SK-N-SH (cell line): ENCODE results near the gene BTBD16. TPM values are rescaled to one million over a fixed set of nuclear protein-coding genes. Genes with fewer than 3 reads are reported as not detected.

Source experiments
- CTCF ChIA-PET: fragments of 300-600, 350-600 bp; formaldehyde crosslinking; extraction: SDS; loops from one replicate; lab custom pipeline; 2021; lab: Yijun Ruan, JAX
- POLR2A ChIA-PET: fragments of 350-600 bp; sonication (Branson Sonifier 250); formaldehyde crosslinking; extraction: SDS; loops from one replicate; lab custom pipeline; 2020; ENCODE audit warnings: antibody characterized with exemption, inconsistent platforms; lab: Yijun Ruan, JAX
- DNase-seq: peaks from one replicate; pipeline ENCODE4 v3.0.0; 2012
- H2AFZ ChIP-seq: fragments of 200-600 bp; sonication (generic); 2 replicates; pipeline ENCODE4 v1.8.1; 2016; ENCODE audit warnings: antibody characterized with exemption, mild to moderate bottlenecking, low read depth
- H3F3A ChIP-seq: fragments of 200-600 bp; sonication (generic); replicated peaks from 2 replicates; pipeline ENCODE3; 2016; ENCODE audit warnings: antibody characterized with exemption, mild to moderate bottlenecking; ENCODE audit not compliant: insufficient read depth
- H3K27ac ChIP-seq, 2 experiments: fragments of 200-500 bp in 1 of 2; fragments of 200-600 bp in 1 of 2; sonication (Bioruptor generic) in 1 of 2; sonication (generic), shearing (Covaris generic) in 1 of 2; 2 replicates each; pipeline versions ENCODE4 v1.5.1 to v1.6.1; 2014 to 2016; ENCODE audit warnings: low read depth in 2 of 2, inconsistent platforms in 1 of 2, low read length in 1 of 2, mild to moderate bottlenecking in 1 of 2, mixed read lengths in 1 of 2
- H3K27me3 ChIP-seq: fragments of 200-600 bp; sonication (generic), shearing (Covaris generic); 2 replicates; pipeline ENCODE4 v1.6.1; 2016; ENCODE audit warnings: mixed run types; ENCODE audit not compliant: insufficient read depth
- H3K36me3 ChIP-seq, 2 experiments: fragments of 200-500 bp in 1 of 2; fragments of 200-600 bp in 1 of 2; sonication (Bioruptor generic) in 1 of 2; sonication (generic) in 1 of 2; replicated peaks in 1 of 2; 2 replicates each; pipeline versions ENCODE3 to v1.5.1; 2014 to 2016; ENCODE audit warnings: low read length in 1 of 2, mild to moderate bottlenecking in 1 of 2; ENCODE audit not compliant: insufficient read depth in 2 of 2, control insufficient read depth in 1 of 2
- H3K4me1 ChIP-seq, 2 experiments: fragments of 200-500 bp in 1 of 2; fragments of 200-600 bp in 1 of 2; sonication (Bioruptor generic) in 1 of 2; sonication (generic), shearing (Covaris generic) in 1 of 2; 2 replicates each; pipeline versions ENCODE4 v1.5.1 to v1.6.1; 2014 to 2016; ENCODE audit warnings: low read depth in 1 of 2, low read length in 1 of 2, mixed run types in 1 of 2; ENCODE audit not compliant: insufficient read depth in 2 of 2, control insufficient read depth in 1 of 2
- H3K4me2 ChIP-seq: fragments of 200-600 bp; sonication (generic), shearing (Covaris generic); 2 replicates; pipeline ENCODE4 v1.6.1; 2017; ENCODE audit warnings: mixed run types
- H3K4me3 ChIP-seq, 2 experiments: fragments of 200-500 bp in 1 of 2; fragments of 200-600 bp in 1 of 2; sonication (Bioruptor generic) in 1 of 2; sonication (generic), shearing (Covaris generic) in 1 of 2; 2 replicates each; pipeline versions ENCODE4 v1.5.1 to v1.8.1; 2014 to 2016; ENCODE audit warnings: low read depth in 2 of 2, inconsistent platforms in 1 of 2, low read length in 1 of 2, mild to moderate bottlenecking in 1 of 2, mixed read lengths in 1 of 2, moderate library complexity in 1 of 2
- H3K79me2 ChIP-seq: fragments of 200-600 bp; sonication (generic); 2 replicates; pipeline ENCODE4 v1.8.1; 2017; ENCODE audit warnings: mild to moderate bottlenecking; ENCODE audit not compliant: insufficient read depth
- H3K9ac ChIP-seq: fragments of 200-600 bp; sonication (generic); 2 replicates; pipeline ENCODE4 v1.6.1; 2017; ENCODE audit warnings: mixed run types
- H3K9me2 ChIP-seq: fragments of 200-600 bp; sonication (generic); 2 replicates; pipeline ENCODE4 v1.6.1; 2017; ENCODE audit warnings: mixed run types
- H3K9me3 ChIP-seq: fragments of 200-600 bp; sonication (generic); 2 replicates; pipeline ENCODE4 v1.6.1; 2017; ENCODE audit warnings: mixed run types, mild to moderate bottlenecking, moderate library complexity
- H4K20me1 ChIP-seq: fragments of 200-600 bp; sonication (generic); 2 replicates; pipeline ENCODE4 v1.6.1; 2017; ENCODE audit warnings: mild to moderate bottlenecking, mixed run types; ENCODE audit not compliant: insufficient read depth
- CHD2 ChIP-seq: fragments of 150-350 bp; IDR thresholded peaks from 2 replicates; pipeline ENCODE4 v1.6.1; 2018; ENCODE audit warnings: low read length; ENCODE audit not compliant: partially characterized antibody
- CTCF ChIP-seq: fragments of 200-600 bp; sonication (generic); IDR thresholded peaks from 2 replicates; pipeline ENCODE4 v1.6.1; 2017; ENCODE audit warnings: antibody characterized with exemption, mild to moderate bottlenecking, moderate library complexity
- EP300 ChIP-seq, 2 experiments: IDR thresholded peaks; 2 replicates each; pipeline versions ENCODE4 v1.4.0 to v1.6.1; 2012; ENCODE audit warnings: borderline replicate concordance in 1 of 2, low read depth in 1 of 2, low read length in 1 of 2
- EZH2phosphoT487 ChIP-seq: fragments of 200-600 bp; sonication (generic); IDR thresholded peaks from 2 replicates; pipeline ENCODE4 v1.6.1; 2017; ENCODE audit warnings: low read depth, mixed run types, mild to moderate bottlenecking, antibody characterized with exemption, moderate library complexity, borderline replicate concordance
- FOXJ3 ChIP-seq: sonication (generic); formaldehyde crosslinking; IDR thresholded peaks from 2 replicates; pipeline ENCODE4 v1.5.1; 2020; ENCODE audit warnings: mild to moderate bottlenecking, missing genetic modification reagents
- GABPA ChIP-seq: IDR thresholded peaks from 2 replicates; pipeline ENCODE4 v1.4.0; 2012; ENCODE audit warnings: low read depth, mild to moderate bottlenecking
- GATA2 ChIP-seq: sonication (generic); formaldehyde crosslinking; IDR thresholded peaks from 2 replicates; pipeline ENCODE4 v1.5.0; 2020; ENCODE audit warnings: mild to moderate bottlenecking, missing genetic modification reagents
- JUND ChIP-seq: IDR thresholded peaks from 2 replicates; pipeline ENCODE4 v1.4.0; 2012
- MAX ChIP-seq: IDR thresholded peaks from 2 replicates; pipeline ENCODE4 v1.4.0; 2012; ENCODE audit warnings: low read depth
- MXI1 ChIP-seq: IDR thresholded peaks from 2 replicates; pipeline ENCODE4 v1.6.1; 2012; ENCODE audit warnings: mild to moderate bottlenecking, low read depth, low read length, improper control_type of control experiment
- NFIC ChIP-seq: IDR thresholded peaks from 2 replicates; pipeline ENCODE4 v1.4.0; 2012; ENCODE audit warnings: borderline replicate concordance
- RAD21 ChIP-seq: IDR thresholded peaks from 2 replicates; pipeline ENCODE4 v1.6.1; 2012; ENCODE audit warnings: mild to moderate bottlenecking, low read length
- RFX5 ChIP-seq: IDR thresholded peaks from 2 replicates; pipeline ENCODE4 v1.6.1; 2012; ENCODE audit warnings: mild to moderate bottlenecking, improper control_type of control experiment, low read length
- SIN3A ChIP-seq: IDR thresholded peaks from 2 replicates; pipeline ENCODE4 v1.6.1; 2012; ENCODE audit warnings: low read depth, mild to moderate bottlenecking, low read length, moderate library complexity, borderline replicate concordance
- SMC3 ChIP-seq: IDR thresholded peaks from 2 replicates; pipeline ENCODE4 v1.6.1; 2012; ENCODE audit warnings: low read depth, low read length, improper control_type of control experiment
- TCF12 ChIP-seq: IDR thresholded peaks from 2 replicates; pipeline ENCODE4 v1.4.0; 2012
- WGBS: methylation state at CpG from one replicate; pipeline ENCODE4 v1.1.6; 2017; ENCODE audit warnings: low lambda C conversion rate; 5-methylcytosine and 5-hydroxymethylcytosine counted together
- polyA plus RNA-seq, 3 experiments: library from polyadenylated mRNA; depleted of rRNA; stranded (reverse); fragments of >200 nt; gene quantifications; 2 replicates each; pipeline ENCODE4 v1.2.3, GENCODE V29; 2012
- TF ChIP-seq, protein P1 (sequence below): fragments of 150-350 bp; IDR thresholded peaks from 2 replicates; pipeline ENCODE4 v1.6.1; 2017; ENCODE audit warnings: antibody characterized with exemption, low read length, low read depth, borderline replicate concordance
- TF ChIP-seq, protein P2 (sequence below): fragments of 150-350 bp; IDR thresholded peaks from 2 replicates; pipeline ENCODE4 v1.6.1; 2016; ENCODE audit warnings: mild to moderate bottlenecking, low read depth, low read length
- TF ChIP-seq, protein P3 (sequence below): IDR thresholded peaks from 2 replicates; pipeline ENCODE4; 2012
- TF ChIP-seq, protein P4 (sequence below): IDR thresholded peaks from 2 replicates; pipeline ENCODE4 v1.4.0; 2012; ENCODE audit warnings: low read depth, borderline replicate concordance

Gene BTBD16
- polyA plus RNA-seq, 1 of the 3 experiments (the other 2 are of a cell fraction), result not detected

DNA sequence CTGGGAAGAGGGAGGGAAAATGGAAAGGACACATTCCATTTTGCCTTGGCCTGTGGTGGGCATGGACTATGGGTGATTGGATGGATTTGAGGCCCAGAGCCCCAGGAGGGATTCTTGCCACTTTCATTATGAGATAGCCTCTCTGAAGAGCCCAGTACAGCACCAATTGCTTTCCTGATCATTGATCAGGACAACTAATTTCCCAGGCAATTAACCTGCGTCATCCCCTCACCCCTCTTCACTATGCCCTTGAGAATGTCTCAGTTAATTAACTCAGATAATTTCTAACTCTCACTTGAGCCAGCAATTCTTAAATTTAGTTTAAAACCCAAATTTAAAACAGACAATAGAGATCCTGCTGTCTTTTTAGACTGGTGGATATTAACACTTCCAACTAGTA, 90.0 kb downstream of the BTBD16 start (continued):
- TF ChIP-seq, protein P1, sequence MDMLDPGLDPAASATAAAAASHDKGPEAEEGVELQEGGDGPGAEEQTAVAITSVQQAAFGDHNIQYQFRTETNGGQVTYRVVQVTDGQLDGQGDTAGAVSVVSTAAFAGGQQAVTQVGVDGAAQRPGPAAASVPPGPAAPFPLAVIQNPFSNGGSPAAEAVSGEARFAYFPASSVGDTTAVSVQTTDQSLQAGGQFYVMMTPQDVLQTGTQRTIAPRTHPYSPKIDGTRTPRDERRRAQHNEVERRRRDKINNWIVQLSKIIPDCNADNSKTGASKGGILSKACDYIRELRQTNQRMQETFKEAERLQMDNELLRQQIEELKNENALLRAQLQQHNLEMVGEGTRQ, result no peak
- no peak for TF ChIP-seq GABPA
- TF ChIP-seq RAD21, result no peak
- no peak for TF ChIP-seq SIN3A
- no peak for TF ChIP-seq CTCF
- TF ChIP-seq, protein P2, sequence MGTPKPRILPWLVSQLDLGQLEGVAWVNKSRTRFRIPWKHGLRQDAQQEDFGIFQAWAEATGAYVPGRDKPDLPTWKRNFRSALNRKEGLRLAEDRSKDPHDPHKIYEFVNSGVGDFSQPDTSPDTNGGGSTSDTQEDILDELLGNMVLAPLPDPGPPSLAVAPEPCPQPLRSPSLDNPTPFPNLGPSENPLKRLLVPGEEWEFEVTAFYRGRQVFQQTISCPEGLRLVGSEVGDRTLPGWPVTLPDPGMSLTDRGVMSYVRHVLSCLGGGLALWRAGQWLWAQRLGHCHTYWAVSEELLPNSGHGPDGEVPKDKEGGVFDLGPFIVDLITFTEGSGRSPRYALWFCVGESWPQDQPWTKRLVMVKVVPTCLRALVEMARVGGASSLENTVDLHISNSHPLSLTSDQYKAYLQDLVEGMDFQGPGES, result no peak
- no peak for TF ChIP-seq EZH2phosphoT487
- no peak for TF ChIP-seq GATA2 (CRISPR knock-in tag)
- TF ChIP-seq, all 33 proteins: peak for 0

GRCh38 chr10:122362031-122362592, 91.0 kb downstream of the BTBD16 start:
- H3K9me3 ChIP-seq, result no peaks in the 10 kb centered on the region
- no peak for DNase-seq
- H3K36me3 ChIP-seq, result no peaks in the 10 kb centered on the region
- H3K79me2 ChIP-seq, result no peaks in the 10 kb centered on the region
- no peak overlapping the region for H2AFZ ChIP-seq
- WGBS, result 69% methylated on average over 4 of the region's 4 CpGs
- ChIA-PET POLR2A (no interaction called here), CTCF (no interaction called here)
- no peak overlapping the region for H3K4me2 ChIP-seq
- no peaks in the 10 kb centered on the region for H3F3A ChIP-seq
- no peaks in the 10 kb centered on the region for H4K20me1 ChIP-seq
- no peaks in the 10 kb centered on the region for H3K4me1 ChIP-seq
- H3K27ac ChIP-seq, result no peak overlapping the region
- no peak overlapping the region for H3K4me3 ChIP-seq
- H3K27me3 ChIP-seq, result no peaks in the 10 kb centered on the region; the same call in 1 of the 2 replicates
- H3K9ac ChIP-seq, result no peak overlapping the region
- no peaks in the 10 kb centered on the region for H3K9me2 ChIP-seq
- TF ChIP-seq CHD2 (no peak), MAX (no peak), NFIC (no peak), TCF12 (no peak), FOXJ3 (no peak), SMC3 (no peak), EZH2phosphoT487 (no peak), CTCF (no peak), JUND (no peak), GATA2 (CRISPR knock-in tag) (no peak), RFX5 (no peak), MXI1 (no peak), EP300 (IDR thresholded peaks at IDR 0.05; ENCODE audit: borderline replicate concordance in 1 of 2, low read depth in 1 of 2, low read length in 1 of 2) (no peak)
- TF ChIP-seq, protein P3, sequence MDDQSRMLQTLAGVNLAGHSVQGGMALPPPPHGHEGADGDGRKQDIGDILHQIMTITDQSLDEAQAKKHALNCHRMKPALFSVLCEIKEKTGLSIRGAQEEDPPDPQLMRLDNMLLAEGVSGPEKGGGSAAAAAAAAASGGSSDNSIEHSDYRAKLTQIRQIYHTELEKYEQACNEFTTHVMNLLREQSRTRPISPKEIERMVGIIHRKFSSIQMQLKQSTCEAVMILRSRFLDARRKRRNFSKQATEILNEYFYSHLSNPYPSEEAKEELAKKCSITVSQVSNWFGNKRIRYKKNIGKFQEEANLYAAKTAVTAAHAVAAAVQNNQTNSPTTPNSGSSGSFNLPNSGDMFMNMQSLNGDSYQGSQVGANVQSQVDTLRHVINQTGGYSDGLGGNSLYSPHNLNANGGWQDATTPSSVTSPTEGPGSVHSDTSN, result no peak
- TF ChIP-seq, protein P4, sequence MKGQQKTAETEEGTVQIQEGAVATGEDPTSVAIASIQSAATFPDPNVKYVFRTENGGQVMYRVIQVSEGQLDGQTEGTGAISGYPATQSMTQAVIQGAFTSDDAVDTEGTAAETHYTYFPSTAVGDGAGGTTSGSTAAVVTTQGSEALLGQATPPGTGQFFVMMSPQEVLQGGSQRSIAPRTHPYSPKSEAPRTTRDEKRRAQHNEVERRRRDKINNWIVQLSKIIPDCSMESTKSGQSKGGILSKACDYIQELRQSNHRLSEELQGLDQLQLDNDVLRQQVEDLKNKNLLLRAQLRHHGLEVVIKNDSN, result no peak
- TF ChIP-seq, protein P1, result no peak
- TF ChIP-seq, protein P2, result no peak
